ENCODE data around the gene SCLY.

The SCLY gene

GRCh38 chr2:238085899-238086298 is 25.1 kb downstream of the SCLY start:
- TF ChIP-seq, protein P1, sequence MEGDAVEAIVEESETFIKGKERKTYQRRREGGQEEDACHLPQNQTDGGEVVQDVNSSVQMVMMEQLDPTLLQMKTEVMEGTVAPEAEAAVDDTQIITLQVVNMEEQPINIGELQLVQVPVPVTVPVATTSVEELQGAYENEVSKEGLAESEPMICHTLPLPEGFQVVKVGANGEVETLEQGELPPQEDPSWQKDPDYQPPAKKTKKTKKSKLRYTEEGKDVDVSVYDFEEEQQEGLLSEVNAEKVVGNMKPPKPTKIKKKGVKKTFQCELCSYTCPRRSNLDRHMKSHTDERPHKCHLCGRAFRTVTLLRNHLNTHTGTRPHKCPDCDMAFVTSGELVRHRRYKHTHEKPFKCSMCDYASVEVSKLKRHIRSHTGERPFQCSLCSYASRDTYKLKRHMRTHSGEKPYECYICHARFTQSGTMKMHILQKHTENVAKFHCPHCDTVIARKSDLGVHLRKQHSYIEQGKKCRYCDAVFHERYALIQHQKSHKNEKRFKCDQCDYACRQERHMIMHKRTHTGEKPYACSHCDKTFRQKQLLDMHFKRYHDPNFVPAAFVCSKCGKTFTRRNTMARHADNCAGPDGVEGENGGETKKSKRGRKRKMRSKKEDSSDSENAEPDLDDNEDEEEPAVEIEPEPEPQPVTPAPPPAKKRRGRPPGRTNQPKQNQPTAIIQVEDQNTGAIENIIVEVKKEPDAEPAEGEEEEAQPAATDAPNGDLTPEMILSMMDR (IDR thresholded peaks at IDR 0.05; ENCODE audit: control insufficient read depth, insufficient read depth, low read depth, low read length, missing control alignments) = no peak
- no peak for DNase-seq (ENCODE audit: low read depth)
- no peak overlapping the region for H3K4me3 ChIP-seq (ENCODE audit: control insufficient read depth, low read depth, low read length)

DNA sequence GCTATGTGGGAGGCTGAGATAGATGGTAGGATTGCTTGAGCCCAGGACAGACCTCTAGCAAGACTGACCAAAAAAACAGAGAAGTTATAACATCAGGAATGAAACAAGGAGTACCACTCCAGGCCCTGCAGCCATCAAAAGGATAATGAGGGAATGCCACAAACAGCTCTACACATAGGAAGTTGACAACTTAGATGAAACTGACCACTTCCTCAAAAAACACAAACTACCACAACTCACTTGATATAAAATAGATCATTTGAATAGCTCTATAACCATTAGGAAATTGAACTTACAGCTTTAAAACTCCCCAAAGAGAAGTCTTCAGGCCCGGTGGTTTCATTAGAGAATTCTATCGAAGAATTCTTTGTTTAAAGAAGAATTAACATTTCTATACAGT is 26.4 kb downstream of the SCLY start:
- H3K4me3 ChIP-seq (ENCODE audit: control insufficient read depth, low read depth, low read length) = no peak overlapping the region
- no peak for DNase-seq (ENCODE audit: low read depth)
- TF ChIP-seq, protein P1 (IDR thresholded peaks at IDR 0.05; ENCODE audit: control insufficient read depth, insufficient read depth, low read depth, low read length, missing control alignments) = no peak

- no peak overlapping the region for H3K4me3 ChIP-seq (ENCODE audit: control insufficient read depth, low read depth, low read length)
- no peak for DNase-seq (ENCODE audit: low read depth)
- TF ChIP-seq, protein P1 (IDR thresholded peaks at IDR 0.05; ENCODE audit: control insufficient read depth, insufficient read depth, low read depth, low read length, missing control alignments) = no peak
Measured at GRCh38 chr2:238090887-238091286, 30.1 kb downstream of the SCLY start.

GRCh38 chr2:238091436-238092060 is 30.7 kb downstream of the SCLY start:
- DNase-seq (ENCODE audit: low read depth) = no peak
- no peak overlapping the region for H3K4me3 ChIP-seq (ENCODE audit: control insufficient read depth, low read depth, low read length)
- TF ChIP-seq, protein P1 (IDR thresholded peaks at IDR 0.05; ENCODE audit: control insufficient read depth, insufficient read depth, low read depth, low read length, missing control alignments) = no peak

DNA sequence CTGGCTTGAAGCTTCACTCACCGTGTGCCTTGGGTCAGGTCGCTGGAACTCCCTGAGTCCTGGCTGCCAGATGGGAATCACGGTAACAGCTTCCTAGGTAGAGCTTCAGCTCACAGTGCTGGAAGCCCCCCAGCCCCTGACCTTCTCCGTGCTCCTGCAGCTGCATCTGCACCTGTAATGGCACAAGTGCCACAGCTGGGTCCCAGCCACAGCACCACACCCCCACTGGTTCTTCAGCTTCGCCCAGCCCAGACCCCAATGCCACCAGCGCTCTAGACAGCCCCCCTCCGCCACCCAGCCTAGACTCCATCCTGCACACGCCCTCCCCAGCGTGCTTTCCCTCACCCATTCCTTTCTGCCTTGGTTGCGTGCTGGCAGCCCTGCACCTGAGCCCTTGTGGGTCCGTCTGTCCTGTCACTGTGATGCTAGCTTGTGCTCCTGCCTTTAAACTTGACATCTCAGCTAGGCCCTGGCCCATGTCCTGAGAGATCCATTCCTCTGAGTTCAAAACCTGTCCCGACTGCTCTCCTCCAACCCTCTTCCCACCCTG is 31.8 kb downstream of the SCLY start:
- TF ChIP-seq, protein P1 (IDR thresholded peaks at IDR 0.05; ENCODE audit: control insufficient read depth, insufficient read depth, low read depth, low read length, missing control alignments) = no peak
- no peak overlapping the region for H3K4me3 ChIP-seq (ENCODE audit: control insufficient read depth, low read depth, low read length)
- DNase-seq (ENCODE audit: low read depth) = no peak

GRCh38 chr2:238093181-238094140 is 32.7 kb downstream of the SCLY start:
- TF ChIP-seq, protein P1 (IDR thresholded peaks at IDR 0.05; ENCODE audit: control insufficient read depth, insufficient read depth, low read depth, low read length, missing control alignments) = no peak
- no peak overlapping the region for H3K4me3 ChIP-seq (ENCODE audit: control insufficient read depth, low read depth, low read length)

More at GRCh38 chr2:238093181-238094140, 32.7 kb downstream of the SCLY start:
- DNase-seq (ENCODE audit: low read depth) = no peak

All from AG09309 (cell line).